Activated CD4-positive, alpha-beta memory T cell treated with anti-CD3 and anti-CD28 coated beads, Interleukin-2, amount 10 ng/mL, durations not matched to agents 7 days and 5 days (primary cell): ENCODE results near the gene CLEC3A. TPM values are rescaled to one million over a fixed set of nuclear protein-coding genes. Genes with fewer than 3 reads are reported as not detected.
"Not testable (repeated sequence)": the region's sequence is repeated elsewhere in the genome, so short reads cannot be mapped to it uniquely, and the experiment has no call there.

Experiments
- CTCF ChIA-PET: fragments of 350-600 bp; sonication (Branson Sonifier 250); formaldehyde crosslinking; loops from one replicate; lab custom pipeline; 2021; ENCODE audit warnings: antibody characterized with exemption, inconsistent platforms; lab: Charles Lee
- POLR2A ChIA-PET: fragments of 350-600 bp; sonication (Branson Sonifier 250); formaldehyde crosslinking; loops from one replicate; lab custom pipeline; 2021; ENCODE audit warnings: antibody characterized with exemption; lab: Charles Lee
- DNase-seq: peaks from one replicate; pipeline ENCODE4 v3.0.0-alpha.2; 2020
- H3K27ac Mint-ChIP-seq: one replicate; pipeline ENCODE4 v1.8.0; 2021; ENCODE audit warnings: mild to moderate bottlenecking, mixed read lengths
- H3K27me3 Mint-ChIP-seq: one replicate; pipeline ENCODE4 v1.8.0; 2021; ENCODE audit warnings: mixed read lengths
- H3K36me3 Mint-ChIP-seq: one replicate; pipeline ENCODE4 v1.8.0; 2021; ENCODE audit warnings: low read depth, mixed read lengths
- H3K4me1 Mint-ChIP-seq: one replicate; pipeline ENCODE4 v1.8.0; 2021; ENCODE audit warnings: mixed read lengths
- H3K4me3 Mint-ChIP-seq: one replicate; pipeline ENCODE4 v1.8.0; 2021; ENCODE audit warnings: mild to moderate bottlenecking, mixed read lengths
- H3K9me3 Mint-ChIP-seq: one replicate; pipeline ENCODE4 v1.8.0; 2021; ENCODE audit warnings: mixed read lengths
- total RNA-seq, 2 experiments: library from RNA; stranded (reverse); gene quantifications; one replicate each; pipeline ENCODE4 v1.2.3, GENCODE V29; 2021

Gene CLEC3A, protein sequence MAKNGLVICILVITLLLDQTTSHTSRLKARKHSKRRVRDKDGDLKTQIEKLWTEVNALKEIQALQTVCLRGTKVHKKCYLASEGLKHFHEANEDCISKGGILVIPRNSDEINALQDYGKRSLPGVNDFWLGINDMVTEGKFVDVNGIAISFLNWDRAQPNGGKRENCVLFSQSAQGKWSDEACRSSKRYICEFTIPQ
- total RNA-seq = not detected

DNA sequence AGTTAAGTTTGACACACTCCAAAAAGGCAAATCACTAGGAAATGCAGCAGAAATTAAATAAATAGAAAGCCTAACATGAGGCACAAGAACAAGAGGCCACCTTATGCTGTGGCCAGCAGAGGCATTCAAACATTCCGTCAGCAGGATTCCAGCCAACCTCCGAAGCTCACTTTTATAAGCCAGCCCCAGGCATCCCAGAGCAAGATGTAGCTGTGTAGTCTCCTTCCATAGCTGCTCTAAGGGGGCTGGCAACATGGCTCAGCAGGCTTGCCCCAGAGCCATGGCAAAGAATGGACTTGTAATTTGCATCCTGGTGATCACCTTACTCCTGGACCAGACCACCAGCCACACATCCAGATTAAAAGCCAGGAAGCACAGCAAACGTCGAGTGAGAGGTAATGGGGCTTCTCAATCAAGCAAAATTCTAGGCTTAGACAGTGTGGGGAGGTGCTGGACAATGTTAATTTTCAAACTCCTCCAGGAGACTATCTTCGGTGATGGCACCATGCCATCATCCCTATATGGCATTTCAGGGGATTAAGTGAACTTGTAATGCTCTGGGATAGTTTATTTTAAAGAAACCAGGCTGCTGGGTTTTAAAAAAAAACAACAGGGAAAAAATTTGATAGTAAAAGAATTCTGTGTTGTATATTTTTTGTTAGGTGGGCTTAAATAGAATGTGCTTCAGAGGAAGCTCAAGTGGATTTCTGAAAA lies at the start of gene CLEC3A:
TSS of gene CLEC3A (plus strand) at position 202 of the 714 bp plus-strand sequence. CDS start at position 281, 79 bp downstream.
- Mint-ChIP-seq H3K9me3 (no peaks in the 10 kb centered on the region), H3K4me1 (no peaks in the 10 kb centered on the region), H3K4me3 (no peak within 1 kb of the TSS), H3K36me3 (no peaks in the 10 kb centered on the region), H3K27me3 (peaks cover 16% of the 10 kb centered on the region), H3K27ac (no peak within 1 kb of the TSS)
- ChIA-PET POLR2A (no interaction called here), CTCF (no interaction called here)
- no peak for DNase-seq

DNA sequence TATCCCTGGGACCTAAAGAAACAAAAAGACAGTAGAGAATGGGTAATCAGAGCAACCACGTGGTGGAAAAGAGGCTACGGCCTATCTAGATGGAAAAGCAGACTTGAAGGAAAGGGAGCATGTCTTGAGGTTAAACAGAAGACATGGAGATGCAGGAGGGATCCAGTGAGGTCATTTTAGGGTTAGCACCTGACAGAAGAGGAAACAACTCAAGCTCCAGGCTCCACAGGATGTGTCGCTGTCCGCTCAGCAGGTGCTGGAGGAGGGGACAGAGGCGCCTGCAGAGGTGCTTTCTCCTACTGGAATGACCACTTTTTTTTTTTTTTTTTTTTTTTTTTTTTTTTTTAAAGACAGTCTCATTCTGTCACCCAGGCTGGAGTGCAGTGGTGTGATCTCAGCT lies 47.5 kb upstream of the CLEC3A start:
- H3K27ac Mint-ChIP-seq = no peak overlapping the region
- no peak overlapping the region for H3K4me3 Mint-ChIP-seq
- no peaks in the 10 kb centered on the region for H3K36me3 Mint-ChIP-seq
- ChIA-PET CTCF (interaction anchor here (0.7 to 1.4 kb wide), 2 partner anchors 28 to 983 kb away, joined by 3 to 7 read pairs; no protein-coding TSS in a partner anchor), POLR2A (no interaction called here)
- no peaks in the 10 kb centered on the region for H3K9me3 Mint-ChIP-seq
- H3K27me3 Mint-ChIP-seq = peaks cover 5% of the 10 kb centered on the region
- H3K4me1 Mint-ChIP-seq = no peaks in the 10 kb centered on the region
- peak; percentile 17 for DNase-seq

DNA sequence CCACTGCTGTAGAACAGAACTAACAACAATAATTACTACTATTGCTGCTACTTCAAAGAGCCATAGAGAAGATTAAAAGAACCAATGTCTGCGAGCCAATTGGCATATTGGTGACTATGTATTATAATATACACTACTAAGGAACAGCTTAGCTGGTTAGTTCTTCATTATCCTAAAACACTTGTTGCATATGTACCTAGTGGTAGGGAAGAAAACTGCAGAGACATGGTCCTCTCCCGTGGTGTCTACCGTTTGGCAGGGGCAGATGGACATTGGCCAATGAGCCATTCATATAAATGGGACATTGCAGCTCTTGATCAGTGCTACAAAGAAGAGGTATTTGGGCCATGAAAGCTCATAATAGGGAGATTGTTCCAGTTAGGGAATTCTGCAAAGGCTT lies 46.4 kb upstream of the CLEC3A start:
- POLR2A ChIA-PET = no interaction called here
- peaks cover 5% of the 10 kb centered on the region for H3K27me3 Mint-ChIP-seq
- H3K27ac Mint-ChIP-seq = no peak overlapping the region
- no peaks in the 10 kb centered on the region for H3K36me3 Mint-ChIP-seq
- CTCF ChIA-PET = interaction anchor here (0.5 to 1.0 kb wide), 2 partner anchors 27 to 167 kb away, joined by 4 read pairs; no protein-coding TSS in a partner anchor
- H3K9me3 Mint-ChIP-seq = no peaks in the 10 kb centered on the region
- H3K4me1 Mint-ChIP-seq = no peaks in the 10 kb centered on the region
- no peak overlapping the region for H3K4me3 Mint-ChIP-seq
- no peak for DNase-seq

- H3K27ac Mint-ChIP-seq = no peak overlapping the region
- H3K36me3 Mint-ChIP-seq = no peaks in the 10 kb centered on the region
- peaks cover 6% of the 10 kb centered on the region for H3K27me3 Mint-ChIP-seq
- no peak for DNase-seq
- no peak overlapping the region for H3K4me3 Mint-ChIP-seq
- ChIA-PET POLR2A (no interaction called here), CTCF (no interaction called here)
- H3K9me3 Mint-ChIP-seq = no peaks in the 10 kb centered on the region
- no peaks in the 10 kb centered on the region for H3K4me1 Mint-ChIP-seq
Measured at GRCh38 chr16:77977339-77977738, 45.0 kb upstream of the CLEC3A start.

DNA sequence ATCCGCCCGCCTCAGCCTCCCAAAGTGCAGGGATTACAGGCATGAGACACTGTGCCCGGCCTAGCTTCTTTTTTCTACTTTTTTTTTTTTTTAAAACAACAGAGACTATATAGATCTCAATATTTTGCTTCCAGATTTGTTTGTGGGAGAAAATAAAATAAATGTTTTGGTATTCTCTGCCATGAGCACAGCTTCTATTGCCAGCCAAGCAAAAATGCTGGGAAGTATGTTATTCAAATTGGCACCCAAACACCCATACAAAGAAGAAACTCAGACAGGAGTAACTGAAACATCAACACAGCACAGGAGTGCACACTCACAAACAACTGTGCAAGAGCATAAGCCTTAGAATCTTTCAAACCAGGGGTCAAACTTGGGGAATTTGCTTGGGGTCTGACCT lies 37.2 kb upstream of the CLEC3A start:
- no peak overlapping the region for H3K27ac Mint-ChIP-seq
- ChIA-PET POLR2A (no interaction called here), CTCF (interaction anchor here (0.8 kb wide), 1 partner anchor 18 kb away, joined by 3 read pairs; no protein-coding TSS in a partner anchor)
- H3K27me3 Mint-ChIP-seq = peaks cover 8% of the 10 kb centered on the region
- no peaks in the 10 kb centered on the region for H3K36me3 Mint-ChIP-seq
- no peak for DNase-seq
- no peaks in the 10 kb centered on the region for H3K9me3 Mint-ChIP-seq
- no peak overlapping the region for H3K4me3 Mint-ChIP-seq
- H3K4me1 Mint-ChIP-seq = no peaks in the 10 kb centered on the region

GRCh38 chr16:77986011-77986740 lies 36.2 kb upstream of the CLEC3A start:
- POLR2A ChIA-PET = no interaction called here
- DNase-seq = no peak
- Mint-ChIP-seq H3K9me3 (no peaks in the 10 kb centered on the region), H3K27ac (no peak overlapping the region), H3K27me3 (peaks cover 6% of the 10 kb centered on the region), H3K4me3 (no peak overlapping the region), H3K4me1 (no peaks in the 10 kb centered on the region), H3K36me3 (no peaks in the 10 kb centered on the region)
- CTCF ChIA-PET = no interaction called here

- CTCF ChIA-PET = interaction anchor here (1.0 kb wide), 1 partner anchor 15 kb away, joined by 3 read pairs; no protein-coding TSS in a partner anchor
- POLR2A ChIA-PET = no interaction called here
- Mint-ChIP-seq H3K4me1 (no peaks in the 10 kb centered on the region), H3K36me3 (no peaks in the 10 kb centered on the region), H3K27ac (no peak overlapping the region), H3K4me3 (no peak overlapping the region), H3K9me3 (peaks cover 2% of the 10 kb centered on the region), H3K27me3 (peaks cover 8% of the 10 kb centered on the region)
- DNase-seq = no peak
Measured at GRCh38 chr16:77987810-77988209, 34.5 kb upstream of the CLEC3A start.

DNA sequence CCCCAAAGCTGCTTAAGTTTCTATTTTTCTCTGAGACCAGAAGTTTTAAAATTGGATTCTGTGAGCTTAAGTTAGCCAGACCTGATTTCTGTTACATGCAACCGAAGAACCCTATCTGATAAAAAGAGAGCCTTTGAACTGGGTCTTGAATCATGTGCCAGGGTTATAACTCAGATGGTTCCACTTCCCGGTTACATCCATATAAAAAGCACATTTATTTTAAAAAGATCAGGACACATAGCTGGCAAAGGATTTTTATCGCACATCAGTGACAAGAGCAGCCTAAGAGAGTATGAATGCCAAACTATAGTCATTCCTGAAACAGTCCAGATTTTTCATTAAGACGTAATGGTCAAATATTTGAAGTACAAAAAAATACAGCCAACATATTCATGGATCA lies 32.5 kb upstream of the CLEC3A start:
- peaks cover 2% of the 10 kb centered on the region for H3K9me3 Mint-ChIP-seq
- DNase-seq = no peak
- H3K4me1 Mint-ChIP-seq = no peaks in the 10 kb centered on the region
- CTCF ChIA-PET = no interaction called here
- H3K36me3 Mint-ChIP-seq = no peaks in the 10 kb centered on the region
- H3K27ac Mint-ChIP-seq = no peak overlapping the region
- peaks cover 5% of the 10 kb centered on the region for H3K27me3 Mint-ChIP-seq
- no peak overlapping the region for H3K4me3 Mint-ChIP-seq
- POLR2A ChIA-PET = no interaction called here

GRCh38 chr16:77991701-77992100 lies 30.6 kb upstream of the CLEC3A start:
- Mint-ChIP-seq H3K4me1 (no peaks in the 10 kb centered on the region), H3K27me3 (peaks cover 5% of the 10 kb centered on the region), H3K4me3 (no peak overlapping the region), H3K9me3 (peaks cover 9% of the 10 kb centered on the region), H3K36me3 (no peaks in the 10 kb centered on the region), H3K27ac (no peak overlapping the region)
- POLR2A ChIA-PET = no interaction called here
- no peak for DNase-seq
- CTCF ChIA-PET = interaction anchor here (4.5 kb wide), 1 partner anchor 11 kb away, joined by 22 read pairs; no protein-coding TSS in a partner anchor

GRCh38 chr16:77992381-77992780 lies 30.0 kb upstream of the CLEC3A start:
- H3K27ac Mint-ChIP-seq, POLR2A ChIA-PET, H3K36me3 Mint-ChIP-seq, H3K4me1 Mint-ChIP-seq, DNase-seq, H3K4me3 Mint-ChIP-seq, H3K27me3 Mint-ChIP-seq: not testable (repeated sequence)
- peaks cover 13% of the 10 kb centered on the region for H3K9me3 Mint-ChIP-seq
- CTCF ChIA-PET = interaction anchor here (4.5 kb wide), 1 partner anchor 10 kb away, joined by 22 read pairs; no protein-coding TSS in a partner anchor

- ChIA-PET POLR2A (no interaction called here), CTCF (interaction anchor here (4.5 kb wide), 1 partner anchor 9 kb away, joined by 22 read pairs; no protein-coding TSS in a partner anchor)
- Mint-ChIP-seq H3K36me3 (no peaks in the 10 kb centered on the region), H3K27me3 (peaks cover 3% of the 10 kb centered on the region), H3K4me1 (no peaks in the 10 kb centered on the region), H3K9me3 (peaks cover 13% of the 10 kb centered on the region), H3K27ac (no peak overlapping the region), H3K4me3 (no peak overlapping the region)
- DNase-seq = no peak
Measured at GRCh38 chr16:77993111-77993985, 29.0 kb upstream of the CLEC3A start.

GRCh38 chr16:77995843-77996455 lies 26.4 kb upstream of the CLEC3A start:
- ChIA-PET POLR2A (no interaction called here), CTCF (no interaction called here)
- no peaks in the 10 kb centered on the region for H3K36me3 Mint-ChIP-seq
- H3K27ac Mint-ChIP-seq = no peak overlapping the region
- DNase-seq = no peak
- peaks cover 3% of the 10 kb centered on the region for H3K27me3 Mint-ChIP-seq
- no peak overlapping the region for H3K4me3 Mint-ChIP-seq
- peaks cover 13% of the 10 kb centered on the region for H3K9me3 Mint-ChIP-seq
- H3K4me1 Mint-ChIP-seq = no peaks in the 10 kb centered on the region
